PC-9 (cell line): ENCODE measurements around the gene ITGBL1. TPM values are rescaled to one million over a fixed set of nuclear protein-coding genes. Genes with fewer than 3 reads are reported as not detected.

Source experiments
- BruUV-seq: library from RNA; stranded (reverse); fragments of 400-500 nt; replicated peaks from 2 replicates; lab custom pipeline; 2021; lab: Mats Ljungman, UMichigan
- CTCF ChIA-PET: fragments of 300-600 bp; sonication (Branson Sonifier 250); formaldehyde crosslinking; loops from one replicate; lab custom pipeline; 2022; ENCODE audit warnings: antibody characterized with exemption; lab: Charles Lee
- POLR2A ChIA-PET: fragments of 300-600 bp; sonication (Branson Sonifier 250); formaldehyde crosslinking; loops from one replicate; lab custom pipeline; 2022; ENCODE audit warnings: antibody characterized with exemption; ENCODE audit not compliant: unreplicated experiment; lab: Charles Lee
- DNase-seq, 2 experiments: peaks; one replicate each; pipeline versions ENCODE4 v3.0.0 to v3.0.0-alpha.2; 2015 to 2022; ENCODE audit warnings: mixed read lengths in 1 of 2
- H2AFZ ChIP-seq: fragments of 200-600 bp; sonication (generic); 2 replicates; pipeline ENCODE4 v1.8.1; 2017; ENCODE audit warnings: antibody characterized with exemption
- H3F3A ChIP-seq: fragments of 200-600 bp; sonication (generic); 2 replicates; pipeline ENCODE4 v1.8.1; 2017; ENCODE audit warnings: antibody characterized with exemption, mild to moderate bottlenecking, low read depth; ENCODE audit not compliant: insufficient read depth
- H3K27ac ChIP-seq: fragments of 200-600 bp; sonication (generic); 2 replicates; pipeline ENCODE4 v1.6.1; 2016; ENCODE audit warnings: mixed run types
- H3K27me3 ChIP-seq: fragments of 200-600 bp; sonication (generic); 2 replicates; pipeline ENCODE4 v1.6.1; 2016; ENCODE audit warnings: low read depth, mixed run types; ENCODE audit not compliant: insufficient read depth
- H3K36me3 ChIP-seq: fragments of 200-600 bp; sonication (generic); 2 replicates; pipeline ENCODE4 v1.6.1; 2016; ENCODE audit warnings: low read depth, mixed run types
- H3K4me1 ChIP-seq: fragments of 200-600 bp; sonication (generic); replicated peaks from 2 replicates; pipeline ENCODE4 v1.6.1; 2016; ENCODE audit warnings: mixed run types; ENCODE audit not compliant: insufficient read depth
- H3K4me2 ChIP-seq: fragments of 200-600 bp; sonication (generic); 2 replicates; pipeline ENCODE4 v1.6.1; 2017; ENCODE audit warnings: mixed run types
- H3K4me3 ChIP-seq: fragments of 200-600 bp; sonication (generic); 2 replicates; pipeline ENCODE4 v1.6.1; 2016; ENCODE audit warnings: mixed run types
- H3K79me2 ChIP-seq: fragments of 200-600 bp; sonication (generic); 2 replicates; pipeline ENCODE4 v1.6.1; 2017; ENCODE audit warnings: low read depth, mixed run types
- H3K9me2 ChIP-seq: fragments of 200-600 bp; sonication (generic); 2 replicates; pipeline ENCODE4 v1.8.1; 2017; ENCODE audit warnings: mild to moderate bottlenecking; ENCODE audit not compliant: insufficient read depth
- H3K9me3 ChIP-seq: fragments of 200-600 bp; sonication (generic); 2 replicates; pipeline ENCODE4 v1.8.1; 2016; ENCODE audit warnings: low read depth; ENCODE audit not compliant: insufficient read depth
- H4K20me1 ChIP-seq: fragments of 200-600 bp; sonication (generic); 2 replicates; pipeline ENCODE4 v1.8.1; 2017; ENCODE audit not compliant: insufficient read depth
- CTCF ChIP-seq: fragments of 200-600 bp; sonication (generic); conservative IDR thresholded peaks from 2 replicates; pipeline ENCODE4 v1.6.1; 2017; ENCODE audit warnings: mixed run types, antibody characterized with exemption, mild to moderate bottlenecking, moderate library complexity
- EZH2 ChIP-seq: fragments of 200-600 bp; sonication (generic); IDR thresholded peaks from 2 replicates; pipeline ENCODE4 v1.8.0; 2017; ENCODE audit warnings: antibody characterized with exemption, low read depth
- intact Hi-C: fragments of 100-400 bp; cut with micrococcal nuclease; formaldehyde crosslinking; loops from one replicate; pipeline ENCODE4 v1.10.0; 2022; ENCODE audit not compliant: unreplicated experiment
- total RNA-seq: library from RNA; stranded (reverse); gene quantifications from 2 replicates; pipeline ENCODE4 v1.2.3, GENCODE V29; 2021

ITGBL1 gene
- total RNA-seq, 1 experiment from 2014 or later = 52.5 TPM

DNA sequence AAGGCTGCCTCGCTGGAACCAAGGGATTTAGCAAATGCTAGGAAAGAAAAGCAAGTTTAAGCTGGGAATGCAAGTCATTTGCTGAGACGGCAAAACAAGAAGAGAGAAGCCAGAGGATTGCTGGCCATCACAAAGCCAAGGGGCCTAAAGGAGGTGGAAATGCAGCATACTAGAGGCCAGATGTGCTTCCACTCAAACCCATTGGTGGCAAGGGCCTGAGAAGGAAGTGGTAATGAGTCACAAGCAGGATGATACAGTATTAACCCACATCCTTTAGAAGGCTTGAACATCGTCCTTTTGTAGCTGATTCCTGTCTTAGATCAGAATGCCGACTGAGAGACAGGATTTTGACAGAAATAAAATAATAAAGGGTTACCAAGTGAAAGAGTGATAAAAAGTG is 68.2 kb downstream of the ITGBL1 start:
- Histone ChIP-seq H3K27ac (no peak overlapping the region), H3K36me3 (0 out of 2 replicates have a peak, but pooled peaks cover 5% of the 10 kb centered on the region), H3K9me2 (no peaks in the 10 kb centered on the region), H3K79me2 (peaks cover 27% of the 10 kb centered on the region), H3F3A (peaks cover 16% of the 10 kb centered on the region; the same call in 1 of the 2 replicates), H3K27me3 (no peaks in the 10 kb centered on the region), H3K9me3 (no peaks in the 10 kb centered on the region), H3K4me3 (no peak overlapping the region), H3K4me1 (0 out of 2 replicates have a peak, but pooled peaks cover 8% of the 10 kb centered on the region), H3K4me2 (no peak overlapping the region), H4K20me1 (no peaks in the 10 kb centered on the region), H2AFZ (no peak overlapping the region)
- ChIA-PET CTCF (no interaction called here), POLR2A (no interaction called here)
- no peak for TF ChIP-seq CTCF
- TF ChIP-seq EZH2 = no peak
- no peak for DNase-seq
- intact Hi-C loops = no loop called here
- BruUV-seq = no TSS peak

DNA sequence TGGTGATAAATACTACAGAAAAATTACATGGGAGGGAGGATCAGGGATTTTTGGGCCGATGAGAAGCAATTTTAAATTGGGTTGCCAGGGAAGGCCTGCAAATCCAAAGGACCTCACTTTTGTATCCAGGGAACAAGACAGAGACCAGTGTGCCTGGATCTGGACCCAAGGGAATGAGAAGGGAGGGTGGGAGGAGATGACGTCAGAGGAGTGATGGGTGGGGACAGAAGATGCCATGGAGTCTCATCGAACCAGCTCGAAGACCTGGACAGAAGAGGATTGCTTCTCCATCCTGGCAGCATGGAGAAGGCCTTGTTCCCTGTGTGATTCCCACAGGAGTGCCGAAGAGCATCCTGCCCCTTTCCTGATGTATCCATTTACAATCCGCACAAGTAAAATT is 68.9 kb downstream of the ITGBL1 start:
- Histone ChIP-seq H3K9me3 (no peaks in the 10 kb centered on the region), H3K9me2 (no peaks in the 10 kb centered on the region), H3K4me2 (no peak overlapping the region), H3F3A (peaks cover 14% of the 10 kb centered on the region; the same call in 1 of the 2 replicates), H3K79me2 (peaks cover 20% of the 10 kb centered on the region), H2AFZ (no peak overlapping the region), H3K36me3 (0 out of 2 replicates have a peak, but pooled peaks cover 5% of the 10 kb centered on the region), H3K4me3 (no peak overlapping the region), H3K27ac (no peak overlapping the region), H4K20me1 (no peaks in the 10 kb centered on the region), H3K27me3 (no peaks in the 10 kb centered on the region), H3K4me1 (0 out of 2 replicates have a peak, but pooled peaks cover 8% of the 10 kb centered on the region)
- intact Hi-C loops = no loop called here
- no TSS peak for BruUV-seq
- POLR2A ChIA-PET = no interaction called here
- CTCF ChIA-PET = no interaction called here
- TF ChIP-seq EZH2 = no peak
- no peak for TF ChIP-seq CTCF
- DNase-seq = no peak

GRCh38 chr13:101522607-101523006 is 70.1 kb downstream of the ITGBL1 start:
- Histone ChIP-seq H3K4me2 (no peak overlapping the region), H4K20me1 (no peaks in the 10 kb centered on the region), H3F3A (peaks cover 13% of the 10 kb centered on the region; the same call in 1 of the 2 replicates), H3K9me3 (no peaks in the 10 kb centered on the region), H3K36me3 (0 out of 2 replicates have a peak, but pooled peaks cover 5% of the 10 kb centered on the region), H3K27ac (no peak overlapping the region), H3K4me1 (0 out of 2 replicates have a peak, but pooled peaks cover 8% of the 10 kb centered on the region), H3K27me3 (no peaks in the 10 kb centered on the region), H2AFZ (no peak overlapping the region), H3K79me2 (peaks cover 21% of the 10 kb centered on the region), H3K9me2 (no peaks in the 10 kb centered on the region), H3K4me3 (no peak overlapping the region)
- CTCF ChIA-PET = no interaction called here
- TF ChIP-seq CTCF (no peak), EZH2 (no peak)
- intact Hi-C loops = no loop called here
- peak in 1 of 2 experiments; percentile 9 for DNase-seq
- no TSS peak for BruUV-seq
- POLR2A ChIA-PET = no interaction called here
